ENCODE data around the gene BCOR.

- TF ChIP-seq EZH2 (IDR thresholded peaks at IDR 0.05; ENCODE audit: low read length, unreplicated experiment): no peak
- TF ChIP-seq, protein P1, sequence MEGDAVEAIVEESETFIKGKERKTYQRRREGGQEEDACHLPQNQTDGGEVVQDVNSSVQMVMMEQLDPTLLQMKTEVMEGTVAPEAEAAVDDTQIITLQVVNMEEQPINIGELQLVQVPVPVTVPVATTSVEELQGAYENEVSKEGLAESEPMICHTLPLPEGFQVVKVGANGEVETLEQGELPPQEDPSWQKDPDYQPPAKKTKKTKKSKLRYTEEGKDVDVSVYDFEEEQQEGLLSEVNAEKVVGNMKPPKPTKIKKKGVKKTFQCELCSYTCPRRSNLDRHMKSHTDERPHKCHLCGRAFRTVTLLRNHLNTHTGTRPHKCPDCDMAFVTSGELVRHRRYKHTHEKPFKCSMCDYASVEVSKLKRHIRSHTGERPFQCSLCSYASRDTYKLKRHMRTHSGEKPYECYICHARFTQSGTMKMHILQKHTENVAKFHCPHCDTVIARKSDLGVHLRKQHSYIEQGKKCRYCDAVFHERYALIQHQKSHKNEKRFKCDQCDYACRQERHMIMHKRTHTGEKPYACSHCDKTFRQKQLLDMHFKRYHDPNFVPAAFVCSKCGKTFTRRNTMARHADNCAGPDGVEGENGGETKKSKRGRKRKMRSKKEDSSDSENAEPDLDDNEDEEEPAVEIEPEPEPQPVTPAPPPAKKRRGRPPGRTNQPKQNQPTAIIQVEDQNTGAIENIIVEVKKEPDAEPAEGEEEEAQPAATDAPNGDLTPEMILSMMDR (conservative IDR thresholded peaks at IDR 0.05; ENCODE audit: low read depth, low read length): no peak
- no peak for TF ChIP-seq EZH2phosphoT487 (IDR thresholded peaks at IDR 0.05; ENCODE audit: borderline replicate concordance, low read length)
Observed at GRCh38 chrX:40078489-40079227, 19.1 kb downstream of the BCOR start.
